HG03558 (cell line): Measurements from ENCODE around the gene SPATC1L.

Source experiments
- ATAC-seq: cut with Tn5 transposase; IDR thresholded peaks from one replicate; pipeline ENCODE4 v1.9.1; 2021; ENCODE audit warnings: moderate number of reproducible peaks; ENCODE audit not compliant: unreplicated experiment; ENCODE audit errors: extremely low read depth

Gene SPATC1L

GRCh38 chr21:46215436-46216131 is 31.3 kb upstream of the SPATC1L start:
- ATAC-seq = no peak

GRCh38 chr21:46214478-46215340 is 30.4 kb upstream of the SPATC1L start:
- no peak for ATAC-seq

- ATAC-seq = no peak
Measured at GRCh38 chr21:46213620-46214286, 29.5 kb upstream of the SPATC1L start.

GRCh38 chr21:46212721-46213484 is 28.6 kb upstream of the SPATC1L start:
- ATAC-seq = no peak

- no peak for ATAC-seq
Measured at GRCh38 chr21:46211786-46212720, 27.8 kb upstream of the SPATC1L start.

- ATAC-seq = no peak
Measured at GRCh38 chr21:46211376-46211775, 27.1 kb upstream of the SPATC1L start.

- no peak for ATAC-seq
Measured at GRCh38 chr21:46210378-46211136, 26.3 kb upstream of the SPATC1L start.

- no peak for ATAC-seq
Measured at GRCh38 chr21:46208761-46209721, 24.8 kb upstream of the SPATC1L start.

- ATAC-seq = no peak
Measured at GRCh38 chr21:46207920-46208591, 23.8 kb upstream of the SPATC1L start.

- no peak for ATAC-seq
Measured at GRCh38 chr21:46207006-46207919, 23.0 kb upstream of the SPATC1L start.

GRCh38 chr21:46206163-46207005 is 22.1 kb upstream of the SPATC1L start:
- ATAC-seq = no peak

GRCh38 chr21:46205766-46206162 is 21.5 kb upstream of the SPATC1L start:
- no peak for ATAC-seq

GRCh38 chr21:46205166-46205565 is 20.9 kb upstream of the SPATC1L start:
- no peak for ATAC-seq

- ATAC-seq = no peak
Measured at GRCh38 chr21:46203203-46203600, 18.9 kb upstream of the SPATC1L start.

- ATAC-seq = no peak
Measured at GRCh38 chr21:46202592-46203202, 18.4 kb upstream of the SPATC1L start.
